Tibial nerve (tissue), 4 donors: ENCODE measurements around the gene JAZF1. TPM values are rescaled to one million over a fixed set of nuclear protein-coding genes. Genes with fewer than 3 reads are reported as not detected.

Experiments
- DNase-seq, 2 donors: peaks; one replicate each; pipeline ENCODE4 v3.0.0-alpha.2; 2019; ENCODE audit warnings: low spot score in 2 of 2
- H3K27ac ChIP-seq, 4 donors: fragments of 200-600 bp; sonication (generic) in 3 of 4; one replicate each; pipeline ENCODE4 v1.5.1; 2017 to 2019; ENCODE audit warnings: mild to moderate bottlenecking in 1 of 4
- H3K27me3 ChIP-seq, 2 donors: fragments of 200-600 bp; sonication (generic) in 1 of 2; one replicate each; pipeline versions ENCODE4 v1.5.1 to v1.6.0; 2017 to 2019
- H3K36me3 ChIP-seq, 3 donors: fragments of 200-600 bp; sonication (generic); one replicate each; pipeline ENCODE4 v1.5.1; 2018 to 2019
- H3K4me1 ChIP-seq, 4 donors: fragments of 200-600 bp; sonication (generic) in 3 of 4; one replicate each; pipeline ENCODE4 v1.5.1; 2017 to 2019
- H3K4me3 ChIP-seq, 4 donors: fragments of 200-600 bp; sonication (generic) in 3 of 4; one replicate each; pipeline ENCODE4 v1.5.1; 2017 to 2019; ENCODE audit warnings: mild to moderate bottlenecking in 1 of 4, moderate library complexity in 1 of 4
- H3K9me3 ChIP-seq, 4 donors: fragments of 200-600 bp; sonication (generic) in 3 of 4; one replicate each; pipeline ENCODE4 v1.5.1; 2017 to 2019
- CTCF ChIP-seq, 5 experiments: fragments of 200-600 bp in 3 of 5; fragments of 450-650 bp in 2 of 5; sonication (generic) in 3 of 5; IDR thresholded peaks; one replicate each; pipeline ENCODE4 v1.5.1; 2016 to 2019; ENCODE audit warnings: antibody characterized with exemption in 5 of 5, mild to moderate bottlenecking in 3 of 5, moderate library complexity in 2 of 5
- EP300 ChIP-seq, 2 donors: sonication (generic); formaldehyde crosslinking; IDR thresholded peaks; one replicate each; pipeline ENCODE4 v1.6.1; 2017; ENCODE audit warnings: antibody characterized with exemption in 2 of 2, mild to moderate bottlenecking in 1 of 2
- POLR2A ChIP-seq, 2 donors: fragments of 450-650 bp; IDR thresholded peaks; one replicate each; pipeline ENCODE4 v1.6.1; 2017; ENCODE audit warnings: antibody characterized with exemption in 2 of 2, mild to moderate bottlenecking in 2 of 2, moderate library complexity in 2 of 2
- WGBS, 2 donors: methylation state at CpG; one replicate each; pipeline ENCODE4 v1.1.5; 2018; 5-methylcytosine and 5-hydroxymethylcytosine counted together
- total RNA-seq, 4 donors: library from RNA; depleted of rRNA; stranded (reverse); fragments of >200 nt; gene quantifications; one replicate each; pipeline ENCODE4 v1.1.0, GENCODE V29; 2016

The JAZF1 gene
- total RNA-seq, 4 donors from 2014 or later, result 6.9 to 17.5 (median 10.7) TPM

GRCh38 chr7:28224675-28225074 is 44.1 kb upstream of the JAZF1 start:
- Histone ChIP-seq H3K27me3 (no peaks in the 10 kb centered on the region), H3K27ac (no peak overlapping the region), H3K4me1 (no peaks in the 10 kb centered on the region), H3K9me3 (no peaks in the 10 kb centered on the region), H3K36me3 (no peaks in the 10 kb centered on the region), H3K4me3 (no peak overlapping the region)
- 94 to 97% methylated on average over 1 of the region's 1 CpG for WGBS, 2 donors
- DNase-seq, result no peak
- TF ChIP-seq EP300 (IDR thresholded peaks at IDR 0.05) (no peak), CTCF (IDR thresholded peaks at IDR 0.05) (no peak), POLR2A (IDR thresholded peaks at IDR 0.05) (no peak)

- no peaks in the 10 kb centered on the region for H3K4me1 ChIP-seq
- no peak overlapping the region for H3K27ac ChIP-seq
- TF ChIP-seq CTCF (IDR thresholded peaks at IDR 0.05) (no peak), POLR2A (IDR thresholded peaks at IDR 0.05) (no peak), EP300 (IDR thresholded peaks at IDR 0.05) (no peak)
- no peak overlapping the region for H3K4me3 ChIP-seq
- no peaks in the 10 kb centered on the region for H3K36me3 ChIP-seq
- no peaks in the 10 kb centered on the region for H3K9me3 ChIP-seq
- 41 to 43% methylated on average over 1 of the region's 1 CpG for WGBS, 2 donors
- no peaks in the 10 kb centered on the region for H3K27me3 ChIP-seq
- no peak for DNase-seq
Measured at GRCh38 chr7:28224172-28224571, 43.6 kb upstream of the JAZF1 start.

- WGBS, 2 donors, result 74 to 77% methylated on average over 3 of the region's 3 CpGs
- no peaks in the 10 kb centered on the region for H3K4me1 ChIP-seq
- H3K36me3 ChIP-seq, result no peaks in the 10 kb centered on the region
- no peak overlapping the region for H3K4me3 ChIP-seq
- H3K27ac ChIP-seq, result no peak overlapping the region
- TF ChIP-seq EP300 (IDR thresholded peaks at IDR 0.05) (no peak), POLR2A (IDR thresholded peaks at IDR 0.05) (no peak), CTCF (IDR thresholded peaks at IDR 0.05) (no peak)
- no peaks in the 10 kb centered on the region for H3K27me3 ChIP-seq
- no peaks in the 10 kb centered on the region for H3K9me3 ChIP-seq
- no peak for DNase-seq
Measured at GRCh38 chr7:28222636-28223035, 42.0 kb upstream of the JAZF1 start.

- Histone ChIP-seq H3K36me3 (no peaks in the 10 kb centered on the region), H3K9me3 (no peaks in the 10 kb centered on the region), H3K27me3 (no peaks in the 10 kb centered on the region), H3K4me1 (no peaks in the 10 kb centered on the region), H3K27ac (no peak overlapping the region), H3K4me3 (no peak overlapping the region)
- DNase-seq, result no peak
- TF ChIP-seq CTCF (IDR thresholded peaks at IDR 0.05), result no peak
- TF ChIP-seq POLR2A (IDR thresholded peaks at IDR 0.05), result no peak
- no peak for TF ChIP-seq EP300 (IDR thresholded peaks at IDR 0.05)
Measured at GRCh38 chr7:28219793-28220192, 39.2 kb upstream of the JAZF1 start.

- WGBS, 2 donors, result 56 to 61% methylated on average over 3 of the region's 3 CpGs
- Histone ChIP-seq H3K9me3 (no peaks in the 10 kb centered on the region), H3K36me3 (no peaks in the 10 kb centered on the region), H3K4me1 (no peaks in the 10 kb centered on the region), H3K27ac (no peak overlapping the region), H3K4me3 (no peak overlapping the region), H3K27me3 (no peaks in the 10 kb centered on the region)
- TF ChIP-seq CTCF (IDR thresholded peaks at IDR 0.05), result no peak
- no peak for TF ChIP-seq EP300 (IDR thresholded peaks at IDR 0.05)
- no peak for TF ChIP-seq POLR2A (IDR thresholded peaks at IDR 0.05)
- no peak for DNase-seq
Measured at GRCh38 chr7:28217143-28217542, 36.5 kb upstream of the JAZF1 start.
